ENCODE results near the gene PI4K2A. TPM values are rescaled to one million over a fixed set of nuclear protein-coding genes. Genes with fewer than 3 reads are reported as not detected.
A peak's percentile ranks its signal among the peaks of the same experiment; 100 is the strongest.

Gene PI4K2A
- total and polyA plus RNA-seq, 8 donors: 4.2 to 13.6 (median 9.7) TPM

GRCh38 chr10:97675222-97675621 is 34.8 kb downstream of the PI4K2A start:
- no peak overlapping the region for H3K4me3 ChIP-seq
- DNase-seq: no peak
- peaks cover 0 to 15% (median 8%) of the 10 kb centered on the region in 4 donors for H3K4me1 ChIP-seq
- no peak overlapping the region for H3K27ac ChIP-seq
- no peaks in the 10 kb centered on the region for H3K27me3 ChIP-seq
- H3K9me3 ChIP-seq: no peaks in the 10 kb centered on the region
- intact Hi-C loops (cut with DNase I; ENCODE audit: low total_unique reads): loop anchor here (5.0 kb wide), 1 partner anchor 57 kb away; no protein-coding TSS in a partner anchor
- WGBS, 5 donors: 85 to 92% (median 91%) methylated on average over 9 of the region's 9 CpGs
- peaks cover 49 to 93% (median 90%) of the 10 kb centered on the region in 4 donors for H3K36me3 ChIP-seq
- TF ChIP-seq EP300 (IDR thresholded peaks at IDR 0.05) (no peak), POLR2A (IDR thresholded peaks at IDR 0.05) (no peak)

- no peaks in the 10 kb centered on the region for H3K9me3 ChIP-seq
- TF ChIP-seq POLR2AphosphoS5 (IDR thresholded peaks at IDR 0.05): peak in 1 of 3 donors; percentile 26
- TF ChIP-seq EP300 (IDR thresholded peaks at IDR 0.05): no peak
- TF ChIP-seq POLR2A (IDR thresholded peaks at IDR 0.05): no peak
- TF ChIP-seq CTCF (IDR thresholded peaks at IDR 0.05): peak in 5 of 7 experiments; percentile 80 to 90 (median 84)
- no peaks in the 10 kb centered on the region for H3K27me3 ChIP-seq
- H3K4me1 ChIP-seq: peaks cover under 1 to 30% (median 11%) of the 10 kb centered on the region in 4 donors
- 84 to 97% (median 93%) methylated on average over 2 of the region's 2 CpGs for WGBS, 5 donors
- peaks cover 49 to 77% (median 73%) of the 10 kb centered on the region in 4 donors for H3K36me3 ChIP-seq
- H3K4me3 ChIP-seq: no peak overlapping the region
- peak; percentile 41 to 78 for DNase-seq
- intact Hi-C loops (cut with DNase I; ENCODE audit: low total_unique reads): loop anchor here (5.0 kb wide), 1 partner anchor 55 kb away; no protein-coding TSS in a partner anchor
- peak overlapping the region in 2 of 5 donors; percentile 18 to 26 for H3K27ac ChIP-seq
These were observed 36.5 kb downstream of the PI4K2A start for GRCh38 chr10:97676770-97677581.

- peaks cover 36 to 56% (median 51%) of the 10 kb centered on the region in 4 donors for H3K36me3 ChIP-seq
- 89 to 96% (median 94%) methylated on average over 9 to 16 of the region's 16 CpGs for WGBS, 5 donors
- H3K27ac ChIP-seq: no peak overlapping the region
- TF ChIP-seq EP300 (IDR thresholded peaks at IDR 0.05) (no peak), POLR2AphosphoS5 (IDR thresholded peaks at IDR 0.05) (no peak), CTCF (IDR thresholded peaks at IDR 0.05) (no peak), POLR2A (IDR thresholded peaks at IDR 0.05) (no peak)
- H3K4me1 ChIP-seq: peaks cover 22 to 51% (median 32%) of the 10 kb centered on the region in 4 donors
- no peak overlapping the region for H3K4me3 ChIP-seq
- no peaks in the 10 kb centered on the region for H3K27me3 ChIP-seq
- intact Hi-C loops (cut with DNase I; ENCODE audit: low total_unique reads): loop anchor here (5.0 kb wide), 1 partner anchor 53 kb away; no protein-coding TSS in a partner anchor
- H3K9me3 ChIP-seq: no peaks in the 10 kb centered on the region
- DNase-seq: no peak
These were observed 39.1 kb downstream of the PI4K2A start for GRCh38 chr10:97679594-97679993.

GRCh38 chr10:97682042-97682441 is 41.6 kb downstream of the PI4K2A start:
- Histone ChIP-seq H3K27me3 (no peaks in the 10 kb centered on the region), H3K9me3 (no peaks in the 10 kb centered on the region), H3K27ac (peak overlapping the region in 1 of 5 donors; percentile 97), H3K4me3 (peak overlapping the region in 1 of 4 donors; percentile 67), H3K36me3 (peaks cover 23 to 31% (median 26%) of the 10 kb centered on the region in 4 donors), H3K4me1 (peaks cover 26 to 67% (median 47%) of the 10 kb centered on the region in 4 donors)
- WGBS, 5 donors: 68 to 73% (median 70%) methylated on average over 4 of the region's 4 CpGs
- TF ChIP-seq EP300 (IDR thresholded peaks at IDR 0.05): no peak
- TF ChIP-seq POLR2A (IDR thresholded peaks at IDR 0.05): no peak
- no peak for TF ChIP-seq POLR2AphosphoS5 (IDR thresholded peaks at IDR 0.05)
- no peak for TF ChIP-seq CTCF (IDR thresholded peaks at IDR 0.05)
- DNase-seq: no peak
- intact Hi-C loops (cut with DNase I; ENCODE audit: low total_unique reads): no loop called here

Measured in stomach (tissue), 9 donors.